HG03342 (cell line): ENCODE data around the gene CUL7.
"Not testable (repeated sequence)": the region's sequence is repeated elsewhere in the genome, so short reads cannot be mapped to it uniquely, and the experiment has no call there.

Source experiments
- ATAC-seq: cut with Tn5 transposase; IDR thresholded peaks from one replicate; pipeline ENCODE4 v1.9.1; 2021; ENCODE audit warnings: mild to moderate bottlenecking, moderate library complexity; ENCODE audit not compliant: unreplicated experiment

Gene CUL7

GRCh38 chr6:43019152-43019551, 34.5 kb downstream of the CUL7 start:
- no peak for ATAC-seq

GRCh38 chr6:43016943-43017334, 36.7 kb downstream of the CUL7 start:
- ATAC-seq, result no peak

GRCh38 chr6:43016176-43016942, 37.3 kb downstream of the CUL7 start:
- no peak for ATAC-seq

GRCh38 chr6:43014434-43014909, 39.2 kb downstream of the CUL7 start:
- no peak for ATAC-seq

- ATAC-seq, result peak; percentile 92
Observed at GRCh38 chr6:43013843-43014433, 39.7 kb downstream of the CUL7 start, which contains the start of the genes KLHDC3 and MEA1. Gene KLHDC3, plus strand, starts transcription at chr6:43014249. Its CDS starts 2,944 bp downstream, at chr6:43017193. Gene MEA1, minus strand, starts transcription at chr6:43013946. Its CDS starts 133 bp downstream, at chr6:43013813.

- peak; percentile 12 for ATAC-seq
Observed at GRCh38 chr6:43013097-43013842, 40.4 kb downstream of the CUL7 start.

- no peak for ATAC-seq
Observed at GRCh38 chr6:43012364-43012763, 41.3 kb downstream of the CUL7 start.

- ATAC-seq, result no peak
Observed at GRCh38 chr6:43011207-43011606, 42.4 kb downstream of the CUL7 start.

- ATAC-seq, result no peak
Observed at GRCh38 chr6:43009124-43009523, 44.5 kb downstream of the CUL7 start.

- ATAC-seq, result no peak
Observed at GRCh38 chr6:43007126-43007525, 46.5 kb downstream of the CUL7 start.

GRCh38 chr6:43006251-43006650, 47.4 kb downstream of the CUL7 start:
- ATAC-seq, result no peak

- no peak for ATAC-seq
Observed at GRCh38 chr6:43005844-43006243, 47.8 kb downstream of the CUL7 start.

GRCh38 chr6:43001843-43002242, 51.8 kb downstream of the CUL7 start:
- no peak for ATAC-seq

- not testable (repeated sequence) for ATAC-seq
Observed at GRCh38 chr6:42998205-42998604, 55.4 kb downstream of the CUL7 start.

- ATAC-seq, result no peak
Observed at GRCh38 chr6:42996513-42996912, 57.1 kb downstream of the CUL7 start.

GRCh38 chr6:42993445-42993844, 60.2 kb downstream of the CUL7 start:
- no peak for ATAC-seq

GRCh38 chr6:42989923-42990322, 63.7 kb downstream of the CUL7 start:
- ATAC-seq, result no peak

- no peak for ATAC-seq
Observed at GRCh38 chr6:42988486-42989020, 65.1 kb downstream of the CUL7 start.
